H1 (cell line): ENCODE data around the gene RBCK1. TPM values are rescaled to one million over a fixed set of nuclear protein-coding genes. Genes with fewer than 3 reads are reported as not detected.

Source experiments
- CTCF ChIA-PET: fragments of 300-600 bp; sonication (Branson Sonifier 250); formaldehyde crosslinking; loops from one replicate; lab custom pipeline; 2021; ENCODE audit not compliant: partially characterized antibody; lab: Charles Lee
- POLR2A ChIA-PET: fragments of 300-600 bp; sonication (Branson Sonifier 250); formaldehyde crosslinking; loops from one replicate; lab custom pipeline; 2021; ENCODE audit warnings: inconsistent platforms; ENCODE audit not compliant: partially characterized antibody; lab: Charles Lee
- DNase-seq, 2 experiments: peaks; one replicate each; pipeline versions ENCODE4 v3.0.0 to v3.0.0-alpha.2; 2010 to 2022; ENCODE audit warnings: low spot score in 2 of 2, low read depth in 1 of 2, mixed read lengths in 1 of 2
- FAIRE-seq: peaks from 2 replicates; lab custom pipeline; 2011; peaks lifted over from hg19 to GRCh38; lab: Jason Lieb, UNC
- H2AFZ ChIP-seq: 2 replicates; pipeline ENCODE4 v1.8.1; 2012; ENCODE audit warnings: low read length, inconsistent platforms
- H2AK5ac ChIP-seq: 2 replicates; pipeline ENCODE4 v1.6.1; 2013; ENCODE audit warnings: low read depth, low read length
- H2BK120ac ChIP-seq: replicated peaks from 2 replicates; pipeline ENCODE3; 2013; ENCODE audit warnings: low read depth, low read length, inconsistent platforms
- H2BK12ac ChIP-seq: 2 replicates; pipeline ENCODE4 v1.6.1; 2013; ENCODE audit warnings: low read depth, low read length
- H2BK15ac ChIP-seq: 2 replicates; pipeline ENCODE4 v1.6.1; 2013; ENCODE audit warnings: low read length
- H2BK20ac ChIP-seq: 2 replicates; pipeline ENCODE4 v1.6.1; 2013; ENCODE audit warnings: low read length
- H2BK5ac ChIP-seq: 2 replicates; pipeline ENCODE4 v1.6.1; 2013; ENCODE audit warnings: low read depth, low read length
- H3K14ac ChIP-seq: 2 replicates; pipeline ENCODE4 v1.6.1; 2013; ENCODE audit warnings: inconsistent platforms; ENCODE audit not compliant: insufficient read length
- H3K18ac ChIP-seq: 2 replicates; pipeline ENCODE4 v1.6.1; 2013; ENCODE audit warnings: low read length; ENCODE audit errors: extremely low read depth
- H3K23ac ChIP-seq: 2 replicates; pipeline ENCODE4 v1.6.1; 2013; ENCODE audit warnings: inconsistent platforms; ENCODE audit not compliant: insufficient read length
- H3K23me2 ChIP-seq: 2 replicates; pipeline ENCODE4 v1.6.1; 2013; ENCODE audit warnings: low read depth, low read length
- H3K27ac ChIP-seq: 2 replicates; pipeline ENCODE4 v1.6.1; 2011; ENCODE audit warnings: low read depth, low read length, inconsistent platforms
- H3K27me3 ChIP-seq, 4 experiments: replicated peaks in 1 of 4; 1 replicate in 1 of 4; 2 replicates in 3 of 4; pipeline versions ENCODE4 v1.6.1 to v1.8.1; 2011 to 2013; ENCODE audit warnings: low read length in 3 of 4, mild to moderate bottlenecking in 3 of 4, inconsistent platforms in 2 of 4, mixed read lengths in 2 of 4, moderate library complexity in 1 of 4; ENCODE audit not compliant: control insufficient read depth in 3 of 4, insufficient read depth in 3 of 4; ENCODE audit errors: extremely low read depth in 1 of 4
- H3K36me3 ChIP-seq, 4 experiments: 2 replicates each; pipeline versions ENCODE4 v1.6.1 to v1.8.1; 2011 to 2013; ENCODE audit warnings: mild to moderate bottlenecking in 4 of 4, low read length in 3 of 4, moderate library complexity in 2 of 4, control low read depth in 1 of 4, inconsistent platforms in 1 of 4; ENCODE audit not compliant: insufficient read depth in 4 of 4, control insufficient read depth in 2 of 4
- H3K4ac ChIP-seq: replicated peaks from 2 replicates; pipeline ENCODE3; 2013; ENCODE audit warnings: low read length, low read depth, mixed read lengths, inconsistent platforms; ENCODE audit not compliant: insufficient read length
- H3K4me1 ChIP-seq, 4 experiments: replicated peaks in 1 of 4; 1 replicate in 1 of 4; 2 replicates in 3 of 4; pipeline versions ENCODE4 v1.6.1 to v1.8.1; 2011 to 2013; ENCODE audit warnings: low read length in 3 of 4, inconsistent platforms in 2 of 4, mixed read lengths in 1 of 4; ENCODE audit not compliant: insufficient read depth in 4 of 4, control insufficient read depth in 3 of 4
- H3K4me2 ChIP-seq, 2 experiments: 2 replicates each; pipeline versions ENCODE4 v1.6.1 to v1.8.1; 2011 to 2013; ENCODE audit warnings: low read depth in 2 of 2, low read length in 2 of 2, control low read depth in 1 of 2, inconsistent platforms in 1 of 2, mild to moderate bottlenecking in 1 of 2; ENCODE audit not compliant: insufficient read depth in 1 of 2
- H3K4me3 ChIP-seq, 4 experiments: fragments of 200-600, 300-600 bp in 1 of 4; sonication (generic), shearing (Covaris generic), sonication (Bioruptor Twin) in 1 of 4; 2 replicates each; pipeline versions ENCODE4 v1.5.1 to v1.8.1; 2011 to 2016; ENCODE audit warnings: low read length in 4 of 4, low read depth in 3 of 4, control low read depth in 2 of 4, inconsistent platforms in 2 of 4, mild to moderate bottlenecking in 2 of 4, mixed read lengths in 1 of 4, moderate library complexity in 1 of 4; ENCODE audit not compliant: insufficient read depth in 2 of 4; ENCODE audit errors: extremely low read depth in 1 of 4
- H3K56ac ChIP-seq: replicated peaks from 2 replicates; pipeline ENCODE3; 2013; ENCODE audit warnings: low read depth, mild to moderate bottlenecking, mixed read lengths, low read length, inconsistent platforms; ENCODE audit not compliant: insufficient read length
- H3K79me1 ChIP-seq: 2 replicates; pipeline ENCODE4 v1.6.1; 2013; ENCODE audit warnings: low read depth, low read length, control low read depth
- H3K79me2 ChIP-seq, 2 experiments: 2 replicates each; pipeline versions ENCODE4 v1.6.1 to v1.8.1; 2012 to 2013; ENCODE audit warnings: low read length in 2 of 2, mild to moderate bottlenecking in 2 of 2, inconsistent platforms in 1 of 2; ENCODE audit not compliant: insufficient read depth in 2 of 2, control insufficient read depth in 1 of 2
- H3K9ac ChIP-seq, 4 experiments: replicated peaks in 1 of 4; 1 replicate in 1 of 4; 2 replicates in 3 of 4; pipeline versions ENCODE4 v1.6.1 to v1.8.1; 2011 to 2013; ENCODE audit warnings: low read depth in 3 of 4, low read length in 3 of 4, control low read depth in 2 of 4, mild to moderate bottlenecking in 2 of 4, moderate library complexity in 2 of 4, inconsistent platforms in 1 of 4; ENCODE audit errors: extremely low read depth in 1 of 4
- H3K9me3 ChIP-seq, 2 experiments: 2 replicates each; pipeline versions ENCODE4 v1.6.1 to v1.8.1; 2012 to 2013; ENCODE audit warnings: mild to moderate bottlenecking in 2 of 2, moderate library complexity in 2 of 2, control low read depth in 1 of 2, inconsistent platforms in 1 of 2, low read depth in 1 of 2, low read length in 1 of 2, mixed read lengths in 1 of 2; ENCODE audit not compliant: insufficient read depth in 2 of 2
- H4K20me1 ChIP-seq, 2 experiments: replicated peaks in 1 of 2; 2 replicates each; pipeline versions ENCODE3 to v1.8.1; 2011 to 2013; ENCODE audit warnings: inconsistent platforms in 2 of 2, low read length in 2 of 2, mild to moderate bottlenecking in 1 of 2; ENCODE audit not compliant: insufficient read depth in 2 of 2, control insufficient read depth in 1 of 2
- H4K5ac ChIP-seq: 2 replicates; pipeline ENCODE4 v1.6.1; 2013; ENCODE audit warnings: low read length, low read depth, mixed read lengths, inconsistent platforms; ENCODE audit not compliant: insufficient read length
- H4K8ac ChIP-seq: 2 replicates; pipeline ENCODE4 v1.8.0; 2013; ENCODE audit warnings: mild to moderate bottlenecking, moderate library complexity, low read length, inconsistent platforms; ENCODE audit not compliant: insufficient read depth; ENCODE audit errors: extremely low read depth
- H4K91ac ChIP-seq: replicated peaks from 2 replicates; pipeline ENCODE3; 2013; ENCODE audit warnings: low read length, mixed read lengths, inconsistent platforms; ENCODE audit not compliant: insufficient read length
- ASH2L ChIP-seq: fragments of 200-600, 300-600 bp; sonication (generic); IDR thresholded peaks from one replicate; pipeline ENCODE4 v1.7.1; 2017; ENCODE audit warnings: low read length
- BACH1 ChIP-seq: IDR thresholded peaks from 2 replicates; pipeline ENCODE4 v1.6.1; 2012; ENCODE audit warnings: low read length, improper control_type of control experiment
- SRF ChIP-seq: IDR thresholded peaks from 2 replicates; pipeline ENCODE4 v1.6.1; 2011; ENCODE audit warnings: mild to moderate bottlenecking, low read depth, low read length, moderate library complexity
- WGBS, 2 experiments: shearing (Covaris generic) in 1 of 2; methylation state at CpG; one replicate each; pipeline versions ENCODE4 v1.1.6 to v1.1.7; 2013 to 2015; ENCODE audit warnings: low lambda C conversion rate in 2 of 2, mixed read lengths in 2 of 2, inconsistent platforms in 1 of 2, low coverage in 1 of 2, missing lambda C conversion rate in 1 of 2; ENCODE audit not compliant: insufficient replicate concordance in 2 of 2, insufficient coverage in 1 of 2, insufficient read length in 1 of 2; ENCODE audit errors: extremely low coverage in 1 of 2, missing lambda C conversion rate in 1 of 2; 5-methylcytosine and 5-hydroxymethylcytosine counted together
- polyA plus RNA-seq, 7 experiments: library from polyadenylated mRNA; depleted of rRNA in 3 of 7; stranded (reverse) in 5 of 7; unstranded in 2 of 7; fragments of >200 nt in 5 of 7; fragments of 200-250 nt in 2 of 7; gene quantifications; 1 replicate in 5 of 7; 2 replicates in 1 of 7; 4 replicates in 1 of 7; pipeline versions ENCODE4 v1.2.1 to v1.2.3, GENCODE V29; 2011 to 2013; ENCODE audit warnings: missing spikeins in 2 of 7, mixed read lengths in 2 of 7
- total RNA-seq: library from RNA; stranded (reverse); fragmentation: NEBNext Ultra II Directional; extraction: Animal tissue kit (Norgen Biotek cat#: 25700); gene quantifications from 2 replicates; pipeline ENCODE4 v1.2.1, GENCODE V29; 2021

The RBCK1 gene
- total and polyA plus RNA-seq, 2 of the 8 experiments (the other 6 are each of a cell fraction or from before 2014, with no cell fraction given), result 43.1 to 54.7 TPM

GRCh38 chr20:440148-440547, 32.0 kb downstream of the RBCK1 start:
- no peaks in the 10 kb centered on the region for H3K23me2 ChIP-seq
- no peak for FAIRE-seq
- H3K4me2 ChIP-seq, result no peak overlapping the region
- ChIA-PET POLR2A (no interaction called here), CTCF (interaction anchor here (1.0 to 1.2 kb wide), 2 partner anchors 9 to 77 kb away, joined by 3 read pairs; no protein-coding TSS in a partner anchor)
- no peak overlapping the region for H3K23ac ChIP-seq
- no peak overlapping the region for H2BK5ac ChIP-seq
- H4K91ac ChIP-seq, result no peak overlapping the region
- peaks cover 0 to 2% (median 0%) of the 10 kb centered on the region in 4 experiments; a peak in 2 of 7 replicates for H3K4me1 ChIP-seq
- no peak overlapping the region for H4K5ac ChIP-seq
- H3K27me3 ChIP-seq, result peaks cover 0 to 6% (median under 1%) of the 10 kb centered on the region in 4 experiments; a peak in 4 of 7 replicates
- H3K56ac ChIP-seq, result no peak overlapping the region
- TF ChIP-seq SRF, result no peak
- no peak for TF ChIP-seq ASH2L
- TF ChIP-seq BACH1, result no peak
- H3K79me2 ChIP-seq, result no peaks in the 10 kb centered on the region
- H2AK5ac ChIP-seq, result no peak overlapping the region
- no peaks in the 10 kb centered on the region for H3K9me3 ChIP-seq
- WGBS, 2 experiments, result 96% methylated on average over 7 of the region's 7 CpGs; no CpG with 5 or more reads in 1 of the 2 experiments
- DNase-seq, result no peak
- H3K27ac ChIP-seq, result no peak overlapping the region
- H2BK12ac ChIP-seq, result no peak overlapping the region
- peaks cover 0 to 12% of the 10 kb centered on the region in 2 experiments for H4K20me1 ChIP-seq
- H3K79me1 ChIP-seq, result no peaks in the 10 kb centered on the region; the same call in 1 of the 2 replicates
- H3K18ac ChIP-seq, result no peak overlapping the region
- no peak overlapping the region for H2BK120ac ChIP-seq
- no peak overlapping the region for H2BK20ac ChIP-seq
- no peak overlapping the region for H2AFZ ChIP-seq
- H4K8ac ChIP-seq, result no peak overlapping the region
- no peak overlapping the region for H3K4me3 ChIP-seq
- no peak overlapping the region for H3K14ac ChIP-seq
- H3K36me3 ChIP-seq, result peaks cover 22 to 78% (median 39%) of the 10 kb centered on the region in 4 experiments; a peak in 7 of 8 replicates
- no peak overlapping the region for H2BK15ac ChIP-seq
- no peak overlapping the region for H3K4ac ChIP-seq
- H3K9ac ChIP-seq, result no peak overlapping the region
